ENCODE data around the gene SH3RF1. TPM values are rescaled to one million over a fixed set of nuclear protein-coding genes. Genes with fewer than 3 reads are reported as not detected.
A peak's percentile ranks its signal among the peaks of the same experiment; 100 is the strongest.

SH3RF1 gene
- total and polyA plus RNA-seq, 2 of the 8 experiments (the other 6 are each of a cell fraction or from before 2014, with no cell fraction given) = 6.9 to 15.1 TPM

DNA sequence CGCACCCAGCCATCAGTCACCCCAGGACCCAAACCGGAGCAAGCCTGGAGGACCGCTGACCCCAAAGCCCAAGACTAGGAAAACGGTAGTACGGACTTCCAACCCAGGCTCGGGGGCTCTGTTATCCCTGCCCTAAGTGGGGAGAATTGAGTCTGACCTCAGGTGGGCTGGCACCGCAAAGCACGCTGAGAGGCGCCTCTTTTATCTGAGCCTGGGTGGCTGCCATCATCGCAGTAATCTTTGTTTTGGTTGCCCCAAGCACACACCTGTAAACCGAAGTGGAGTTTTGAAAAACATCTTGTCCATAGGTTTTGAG lies 894 bp upstream of the SH3RF1 start:
- WGBS, 2 experiments (ENCODE audit: extremely low coverage in 1 of 2, insufficient coverage in 1 of 2, insufficient read length in 1 of 2, insufficient replicate concordance in 2 of 2, low coverage in 1 of 2, low lambda C conversion rate in 2 of 2, missing lambda C conversion rate in 1 of 2) = 5% methylated on average over 11 of the region's 11 CpGs; no CpG with 5 or more reads in 1 of the 2 experiments
- Histone ChIP-seq H3K27ac (ENCODE audit: low read depth, low read length) (peak overlapping the region; percentile 73; the same call in 1 of the 2 replicates), H3K4me2 (ENCODE audit: insufficient read depth in 1 of 2, low read depth in 2 of 2, low read length in 2 of 2) (peak overlapping the region; percentile 76 to 85), H3K4me3 (ENCODE audit: extremely low read depth in 1 of 4, insufficient read depth in 2 of 4, low read depth in 3 of 4, low read length in 4 of 4) (peak overlapping the region; percentile 75 to 83 (median 82)), H3K18ac (ENCODE audit: extremely low read depth, low read length) (peak overlapping the region; percentile 82), H3K9me3 (ENCODE audit: insufficient read depth in 2 of 2, low read depth in 1 of 2, low read length in 1 of 2) (no peaks in the 10 kb centered on the region), H3K27me3 (replicated peaks in 1 of 4; ENCODE audit: control insufficient read depth in 3 of 4, extremely low read depth in 1 of 4, insufficient read depth in 3 of 4, low read length in 3 of 4) (no peaks in the 10 kb centered on the region; a peak in 2 of 7 replicates), H3K56ac (replicated peaks; ENCODE audit: insufficient read length, low read depth, low read length) (peak overlapping the region; percentile 75), H3K9ac (replicated peaks in 1 of 4; ENCODE audit: extremely low read depth in 1 of 4, low read depth in 3 of 4, low read length in 3 of 4) (peak overlapping the region; percentile 62 to 85 (median 70)), H3K36me3 (ENCODE audit: control insufficient read depth in 2 of 4, insufficient read depth in 4 of 4, low read length in 3 of 4) (no peaks in the 10 kb centered on the region), H4K8ac (ENCODE audit: extremely low read depth, insufficient read depth, low read length) (peak overlapping the region; percentile 60), H2BK12ac (ENCODE audit: low read depth, low read length) (peak overlapping the region; percentile 78), H3K79me1 (ENCODE audit: low read depth, low read length) (no peaks in the 10 kb centered on the region), H3K79me2 (ENCODE audit: control insufficient read depth in 1 of 2, insufficient read depth in 2 of 2, low read length in 2 of 2) (peaks cover 0 to 33% of the 10 kb centered on the region in 2 experiments; a peak in 2 of 4 replicates), H2AFZ (ENCODE audit: low read length) (peak overlapping the region; percentile 71; the same call in 1 of the 2 replicates), H2BK120ac (replicated peaks; ENCODE audit: low read depth, low read length) (no peak overlapping the region), H3K4ac (replicated peaks; ENCODE audit: insufficient read length, low read depth, low read length) (no peak overlapping the region), H2BK20ac (ENCODE audit: low read length) (no peak overlapping the region), H2BK15ac (ENCODE audit: low read length) (no peak overlapping the region), H3K4me1 (replicated peaks in 1 of 4; ENCODE audit: control insufficient read depth in 3 of 4, insufficient read depth in 4 of 4, low read length in 3 of 4) (peaks cover 0 to 10% (median 5%) of the 10 kb centered on the region in 4 experiments; a peak in 2 of 7 replicates), H4K91ac (replicated peaks; ENCODE audit: insufficient read length, low read length) (no peak overlapping the region), H2BK5ac (ENCODE audit: low read depth, low read length) (peak overlapping the region; percentile 54; the same call in 1 of the 2 replicates), H3K23me2 (ENCODE audit: low read depth, low read length) (peaks cover 5% of the 10 kb centered on the region; the same call in 1 of the 2 replicates), H4K5ac (ENCODE audit: insufficient read length, low read depth, low read length) (peak overlapping the region; percentile 62), H3K14ac (ENCODE audit: insufficient read length) (no peak overlapping the region), H3K23ac (ENCODE audit: insufficient read length) (no peak overlapping the region), H2AK5ac (ENCODE audit: low read depth, low read length) (no peak overlapping the region), H4K20me1 (replicated peaks in 1 of 2; ENCODE audit: control insufficient read depth in 1 of 2, insufficient read depth in 2 of 2, low read length in 2 of 2) (no peaks in the 10 kb centered on the region)
- TF ChIP-seq EP300 (IDR thresholded peaks at IDR 0.05; ENCODE audit: borderline replicate concordance in 1 of 2, low read depth in 2 of 2, low read length in 2 of 2) = no peak
- peak; percentile 2; the same call in 1 of the 2 replicates for TF ChIP-seq TBP (IDR thresholded peaks at IDR 0.05; ENCODE audit: low read depth, low read length)
- TF ChIP-seq SIN3A (conservative IDR thresholded peaks at IDR 0.05 in 1 of 2, IDR thresholded peaks at IDR 0.05 in 1 of 2; ENCODE audit: low read depth in 1 of 2, low read length in 2 of 2) = 0 out of 4 replicates have a peak, but pooled peaks of 1 of the 2 experiments have one; percentile 26
- DNase-seq (ENCODE audit: low read depth in 1 of 2, low spot score in 2 of 2) (no peak), FAIRE-seq (no peak)
- ChIA-PET POLR2A (ENCODE audit: partially characterized antibody) (no interaction called here), CTCF (ENCODE audit: partially characterized antibody) (interaction anchor here (1.1 to 1.9 kb wide), 3 partner anchors 11 to 226 kb away, joined by 4 to 7 read pairs (median 4); no protein-coding TSS in a partner anchor)
